Stimulated activated CD4-positive, alpha-beta T cell treated with anti-CD3 and anti-CD28 coated beads, TNF-alpha, amount 100 ng/mL, for 24 hours (primary cell): ENCODE results near the gene CEP152.

Experiments
- DNase-seq, 3 experiments: peaks; one replicate each; pipeline ENCODE4 v3.0.0-alpha.2; 2020; ENCODE audit warnings: low read depth in 3 of 3

Gene CEP152

DNA sequence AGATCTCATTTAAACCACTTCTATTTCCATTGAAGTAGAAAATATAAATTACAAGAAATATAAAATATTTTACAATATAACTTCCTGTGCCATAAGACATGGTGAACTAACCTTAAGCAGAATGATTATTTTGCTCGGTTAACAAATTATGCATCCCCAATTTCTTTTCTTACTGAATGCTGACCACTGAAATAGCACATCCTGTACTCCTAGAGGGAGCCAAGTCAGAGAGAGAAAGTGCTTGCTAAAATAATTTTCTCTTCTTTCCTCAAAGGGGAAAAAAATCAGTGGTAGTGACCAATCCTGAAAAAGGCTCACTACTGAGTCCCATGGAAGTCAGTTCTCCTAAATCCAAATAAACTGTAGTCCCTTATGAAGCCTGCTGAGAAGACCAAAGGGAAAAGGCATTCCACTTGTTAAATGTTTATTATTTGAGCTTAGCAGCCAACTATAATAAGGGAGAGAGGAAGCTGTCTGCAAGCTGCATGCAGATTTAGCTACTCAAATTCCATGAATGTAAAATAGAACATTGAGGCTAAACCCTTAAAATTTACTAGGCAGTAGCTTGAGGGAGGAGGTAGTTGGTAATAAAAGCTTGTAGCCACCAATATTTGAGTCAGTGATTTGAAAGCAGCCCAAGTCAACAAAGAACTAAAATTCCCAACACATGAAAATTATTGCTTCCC lies 33.1 kb downstream of the CEP152 start:
- no peak for DNase-seq

GRCh38 chr15:48775546-48775945 lies 35.3 kb downstream of the CEP152 start:
- no peak for DNase-seq

GRCh38 chr15:48774484-48774883 lies 36.4 kb downstream of the CEP152 start:
- no peak for DNase-seq

DNA sequence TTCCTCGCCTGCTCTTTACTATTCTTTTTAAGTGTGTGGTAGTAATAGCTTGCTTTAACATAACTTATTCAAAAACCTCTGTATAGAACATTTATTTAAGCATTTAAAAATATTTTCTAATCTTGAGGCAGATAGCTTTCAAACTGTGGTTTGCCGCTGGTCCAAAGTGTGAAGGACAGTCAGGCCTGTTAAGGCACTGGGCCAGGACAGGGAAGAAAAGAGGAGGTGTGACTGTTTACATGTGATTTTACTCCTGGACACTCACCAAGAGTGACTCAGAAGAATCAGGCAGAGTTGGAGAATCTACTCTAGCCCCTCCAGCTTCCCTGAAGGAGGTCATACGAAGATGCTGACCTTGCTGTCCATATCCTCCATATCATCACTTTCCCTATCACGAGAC lies 44.7 kb downstream of the CEP152 start:
- DNase-seq = no peak

DNA sequence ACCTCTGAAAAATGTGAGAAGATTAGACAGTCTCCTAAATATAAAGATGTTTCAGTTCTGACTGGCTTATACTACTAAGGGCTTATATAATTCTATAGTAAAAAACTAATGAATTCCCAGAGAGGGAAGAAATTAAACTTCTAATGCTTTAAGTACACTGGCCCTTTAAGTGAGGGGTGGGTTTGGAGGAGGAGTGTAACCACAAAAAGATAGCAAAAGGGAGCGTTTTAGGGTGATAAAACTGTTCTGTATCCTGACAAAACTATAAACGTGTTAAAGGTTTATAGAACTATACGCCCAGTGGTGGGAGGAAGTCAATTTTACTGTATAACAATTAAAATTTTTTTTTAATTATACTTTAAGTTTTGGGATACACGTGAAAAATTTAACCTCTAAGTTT lies 45.8 kb downstream of the CEP152 start:
- no peak for DNase-seq

DNA sequence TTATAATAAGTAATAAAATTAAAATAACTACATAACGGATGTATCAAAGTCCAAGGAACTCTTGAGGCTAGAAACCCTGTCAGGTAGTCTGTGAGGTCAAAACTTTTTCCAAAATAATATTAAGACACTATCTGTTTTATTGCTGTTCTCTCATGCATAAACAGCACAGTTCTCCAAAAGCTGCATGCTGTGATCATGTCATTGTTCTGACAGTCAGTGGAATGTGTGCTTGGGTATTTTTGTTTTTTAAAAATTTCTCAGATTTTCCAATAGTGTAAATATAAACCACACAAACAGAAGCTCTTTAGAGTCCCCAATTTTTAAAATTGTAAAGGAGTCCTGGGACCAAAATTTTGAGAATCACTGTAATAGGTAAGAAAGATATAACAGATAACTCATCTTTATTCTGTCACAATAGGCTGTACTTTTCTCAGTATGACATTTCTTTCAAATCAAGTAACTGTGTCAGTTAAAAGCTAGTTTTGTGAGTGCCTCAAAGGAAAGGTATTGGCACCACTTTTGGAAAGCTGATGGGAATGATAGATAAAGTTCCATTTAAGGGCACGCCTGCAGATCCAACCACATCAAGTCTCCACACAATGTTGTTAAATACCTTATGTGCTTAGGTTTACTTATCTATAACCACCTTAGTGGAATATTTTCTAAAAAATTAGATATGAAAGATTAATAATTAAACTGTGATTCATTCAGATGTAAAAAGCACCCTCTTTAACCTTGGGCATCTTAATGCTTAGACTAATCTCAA lies 49.3 kb downstream of the CEP152 start:
- no peak for DNase-seq

DNA sequence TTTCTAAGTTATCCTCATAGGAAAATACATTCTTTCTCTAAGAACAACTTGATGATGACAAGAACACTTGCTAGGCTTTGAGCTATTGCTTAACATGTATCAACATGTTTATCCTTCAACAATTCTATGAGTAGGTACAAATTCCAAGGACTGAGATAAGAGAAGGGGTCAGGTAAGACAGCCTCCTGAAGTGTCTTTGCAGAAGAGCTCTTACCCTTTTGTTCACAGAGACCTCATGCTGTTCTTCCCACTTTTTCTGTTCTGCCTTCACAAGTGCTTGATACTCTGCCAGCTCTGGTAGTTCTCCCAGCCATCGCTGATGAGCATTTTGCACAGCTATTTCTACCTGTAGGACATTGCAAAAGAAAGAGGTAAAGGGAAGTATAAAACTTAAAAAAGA lies 50.9 kb downstream of the CEP152 start:
- DNase-seq = no peak

DNA sequence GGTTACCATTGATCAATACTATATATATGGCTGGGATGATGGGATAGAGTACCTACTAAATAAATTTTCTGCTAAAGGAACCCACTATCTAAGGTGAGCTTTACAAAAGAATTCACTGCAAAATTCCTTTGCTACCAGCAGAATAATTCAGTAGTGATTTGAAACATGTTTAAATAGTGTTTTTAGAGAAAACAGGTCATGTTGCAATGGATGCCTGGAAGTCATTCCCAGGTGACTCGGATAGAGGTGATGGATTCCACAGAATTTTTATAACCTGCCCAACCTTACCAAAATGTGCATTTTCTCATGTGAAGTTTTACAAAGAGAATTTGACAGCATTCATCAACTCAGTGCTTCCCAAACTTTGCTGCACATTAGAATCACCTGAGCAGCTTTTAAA lies 53.2 kb downstream of the CEP152 start:
- no peak for DNase-seq

- DNase-seq = no peak
These were observed 56.9 kb downstream of the CEP152 start for GRCh38 chr15:48754011-48754410.

DNA sequence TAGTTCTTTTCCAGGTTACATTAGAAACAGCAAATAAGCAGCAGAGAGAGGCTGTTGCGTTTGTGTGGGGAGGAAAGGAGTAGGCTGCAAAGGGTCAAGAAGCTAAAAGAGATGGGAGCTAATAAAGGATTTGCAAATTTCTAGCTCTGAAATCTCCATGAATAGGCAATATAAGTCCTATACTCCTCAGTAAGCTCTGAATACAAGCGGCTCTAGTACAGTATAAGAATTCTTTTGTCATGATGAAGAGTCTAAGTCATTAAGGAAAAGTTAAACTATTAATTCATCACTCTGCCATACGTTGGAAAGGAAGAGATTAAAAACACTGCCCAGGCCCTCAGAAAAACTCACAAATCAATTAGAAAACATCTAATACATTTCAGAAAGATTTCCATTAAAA lies 59.3 kb downstream of the CEP152 start:
- no peak for DNase-seq

DNA sequence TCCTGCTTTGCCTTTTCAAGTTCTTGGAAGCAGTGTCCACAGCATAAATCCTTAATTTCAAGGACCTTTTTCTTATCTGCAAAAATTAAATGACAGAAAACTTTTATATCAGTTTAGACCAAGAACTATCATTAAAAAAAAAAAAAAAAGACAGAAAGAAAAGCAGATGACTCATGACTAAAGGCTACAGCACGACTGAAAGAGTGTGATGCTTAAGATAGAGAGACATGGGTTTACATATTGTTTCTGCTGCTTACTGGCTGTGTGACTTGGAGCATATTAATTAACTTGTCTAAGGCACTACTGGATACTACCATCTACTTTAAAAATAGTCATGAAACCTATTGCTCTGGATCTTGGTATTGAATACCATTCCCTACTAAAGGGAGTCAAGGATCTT lies 62.3 kb downstream of the CEP152 start:
- no peak for DNase-seq

DNA sequence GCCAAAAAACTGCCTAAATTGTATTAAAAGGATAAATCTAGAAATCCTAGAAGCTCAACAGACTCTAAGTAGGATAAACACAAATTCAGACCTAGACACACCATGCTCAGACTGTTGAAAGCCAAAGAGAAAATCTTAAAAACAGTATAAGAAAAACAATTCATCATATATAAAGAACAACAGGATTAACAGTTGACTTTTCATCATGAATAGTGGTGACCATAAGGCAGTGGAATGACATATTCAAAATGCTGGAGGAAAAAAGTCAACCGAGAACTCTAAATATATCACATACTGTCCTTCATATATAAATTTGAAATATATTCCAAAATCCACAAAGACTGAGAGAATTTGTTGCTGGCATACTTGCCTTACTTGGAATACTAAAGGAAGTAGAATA lies 77.3 kb downstream of the CEP152 start:
- DNase-seq = no peak

DNA sequence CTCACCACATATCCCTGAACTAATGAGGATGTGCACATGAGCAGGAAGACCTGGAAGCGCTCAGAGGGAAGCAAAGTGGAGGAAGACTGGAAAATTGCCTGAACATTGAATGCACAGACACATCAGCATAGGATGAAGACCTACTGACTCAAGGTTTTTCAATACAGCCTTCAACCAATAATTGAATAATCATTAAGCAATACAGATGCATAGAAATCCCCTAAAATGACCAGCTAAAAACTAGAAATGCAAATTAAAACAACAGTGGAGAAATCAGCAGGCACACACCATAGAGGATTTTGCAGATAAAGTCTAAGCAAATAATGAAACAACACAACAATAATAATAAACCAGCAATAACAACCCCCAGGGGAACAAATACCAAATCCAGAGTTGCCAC lies 80.4 kb downstream of the CEP152 start:
- DNase-seq = no peak

GRCh38 chr15:48723969-48724368 lies 86.9 kb downstream of the CEP152 start:
- DNase-seq = no peak

- DNase-seq = no peak
These were observed 87.9 kb downstream of the CEP152 start for GRCh38 chr15:48722764-48723661.

DNA sequence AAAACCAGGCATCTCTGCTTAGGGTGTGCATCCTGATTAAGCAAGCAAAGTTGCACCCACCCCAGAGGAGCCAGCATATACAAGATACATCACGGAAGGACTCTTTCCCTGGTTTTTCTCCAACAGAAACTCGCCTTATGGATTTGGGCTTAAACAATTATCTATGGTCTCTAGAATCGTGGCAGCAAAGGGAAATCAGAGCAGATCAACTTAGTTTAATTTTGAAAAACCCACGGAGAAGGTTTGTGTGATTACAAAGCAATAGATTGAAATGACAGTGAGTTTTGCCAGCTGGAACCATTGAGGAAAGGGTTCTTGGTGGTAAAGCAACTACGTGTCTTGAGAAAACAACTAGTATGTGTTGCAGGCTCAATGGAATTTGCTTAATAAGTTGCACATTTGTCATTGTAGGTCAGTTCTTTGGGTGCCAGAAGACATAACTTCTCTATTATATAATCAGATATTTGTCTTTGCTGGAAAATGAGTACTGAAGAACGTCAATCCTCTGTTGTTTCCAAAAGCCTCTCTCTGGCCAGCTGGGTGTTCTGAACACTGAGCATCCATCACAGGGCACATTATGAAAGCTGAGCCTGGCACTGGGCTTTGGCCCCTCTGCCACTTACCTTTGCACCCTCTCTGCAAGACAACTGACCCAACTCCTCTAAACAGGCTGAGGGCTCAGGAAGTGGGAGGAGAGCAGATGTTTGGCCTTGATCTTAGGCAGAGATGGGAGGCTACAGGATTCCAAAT lies 89.6 kb downstream of the CEP152 start:
- DNase-seq = no peak

DNA sequence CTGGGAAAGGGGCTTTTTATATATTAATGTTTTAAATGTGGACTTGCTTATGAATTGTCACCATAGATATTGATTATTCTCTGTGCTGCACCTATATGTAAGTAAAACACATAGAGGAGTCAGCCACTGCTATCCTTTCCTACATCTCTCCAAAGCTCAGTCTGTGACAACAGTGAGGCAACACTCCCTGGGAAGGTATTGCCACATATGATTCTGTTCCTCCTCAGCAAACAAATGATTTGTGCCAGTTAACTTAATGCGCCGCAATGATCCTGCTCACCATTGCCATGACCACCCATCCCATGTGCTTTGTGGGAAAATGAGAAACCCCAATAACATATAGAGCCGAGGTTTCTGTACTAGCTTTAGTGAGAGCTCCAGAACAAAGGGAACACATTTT lies 90.2 kb downstream of the CEP152 start:
- no peak for DNase-seq

DNA sequence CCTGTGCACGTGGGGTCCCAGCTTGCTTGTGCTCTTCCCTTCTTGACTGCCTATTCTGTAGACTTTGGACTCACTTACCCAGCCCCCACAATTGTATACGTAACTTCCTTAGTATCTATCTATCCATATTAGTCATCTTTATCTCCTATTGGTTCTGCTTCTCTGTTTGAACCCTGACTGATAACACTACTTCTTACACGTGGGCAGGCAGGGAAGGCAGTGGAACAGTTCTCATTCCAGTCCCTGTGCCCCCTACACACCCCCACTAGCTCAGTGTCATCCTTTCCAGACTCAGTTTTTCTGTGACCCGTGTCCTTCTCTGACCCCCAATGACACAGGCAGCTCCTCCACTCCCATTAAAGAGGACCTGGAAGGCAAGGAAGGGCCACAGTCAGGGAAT lies 91.2 kb downstream of the CEP152 start:
- no peak for DNase-seq

GRCh38 chr15:48718646-48719045 lies 92.2 kb downstream of the CEP152 start:
- no peak for DNase-seq

DNA sequence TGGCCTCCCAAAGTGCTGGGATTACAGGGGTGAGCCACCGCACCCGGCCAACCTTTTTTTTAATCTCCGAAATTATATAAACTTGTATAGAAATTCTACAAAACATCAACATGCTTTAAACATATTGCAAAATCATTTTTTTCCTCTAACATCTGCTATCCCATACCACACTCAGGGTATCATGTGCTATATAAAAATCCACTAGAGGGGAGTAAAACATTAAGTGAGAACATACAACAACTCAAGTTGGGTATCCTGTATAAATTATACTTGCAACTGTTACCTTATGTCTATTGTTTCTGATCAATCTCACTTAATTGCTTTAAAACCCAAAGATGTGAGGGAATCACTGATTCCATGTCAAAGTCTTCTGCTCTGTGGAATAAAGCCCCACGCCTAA lies 93.4 kb downstream of the CEP152 start:
- DNase-seq = no peak

GRCh38 chr15:48712546-48712945 lies 98.3 kb downstream of the CEP152 start:
- DNase-seq = no peak

GRCh38 chr15:48710952-48711495 lies 99.8 kb downstream of the CEP152 start:
- DNase-seq = no peak
